LNCaP clone FGC (cell line): Measurements from ENCODE around the gene PROK1.

Experiments
- DNase-seq: peaks from one replicate; pipeline ENCODE4 v3.0.0-alpha.2; 2011; ENCODE audit warnings: low read depth
- H3K4me3 ChIP-seq: 2 replicates; pipeline ENCODE4 v1.5.1; 2011; ENCODE audit warnings: mild to moderate bottlenecking, low read depth, low read length, control low read depth
- TF ChIP-seq, protein P1 (sequence below): IDR thresholded peaks from 2 replicates; pipeline ENCODE4 v1.5.1; 2012; ENCODE audit warnings: mild to moderate bottlenecking; ENCODE audit not compliant: control insufficient read depth, insufficient read depth; ENCODE audit errors: extremely low read depth

The PROK1 gene

DNA sequence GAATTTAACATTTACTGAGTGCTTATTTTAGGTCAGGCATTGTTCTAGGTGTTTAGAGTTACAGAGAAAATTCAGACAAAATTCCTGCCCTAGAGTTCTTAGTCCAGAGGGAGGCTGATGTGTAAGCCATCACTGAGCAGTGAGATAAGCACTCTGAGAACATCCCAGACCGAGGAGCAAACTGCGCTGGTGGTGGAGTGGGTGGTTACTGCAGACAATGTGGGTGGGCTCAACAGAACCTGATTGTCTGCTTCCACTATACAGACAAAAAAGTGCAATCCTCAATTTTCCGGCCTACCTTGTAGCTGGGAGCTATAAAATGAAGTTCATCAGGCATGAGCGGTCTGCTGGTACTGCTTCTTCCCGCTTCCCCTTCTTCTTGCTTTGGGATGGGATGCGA lies 23.5 kb downstream of the PROK1 start:
- no peak overlapping the region for H3K4me3 ChIP-seq
- no peak for DNase-seq
- TF ChIP-seq, protein P1, sequence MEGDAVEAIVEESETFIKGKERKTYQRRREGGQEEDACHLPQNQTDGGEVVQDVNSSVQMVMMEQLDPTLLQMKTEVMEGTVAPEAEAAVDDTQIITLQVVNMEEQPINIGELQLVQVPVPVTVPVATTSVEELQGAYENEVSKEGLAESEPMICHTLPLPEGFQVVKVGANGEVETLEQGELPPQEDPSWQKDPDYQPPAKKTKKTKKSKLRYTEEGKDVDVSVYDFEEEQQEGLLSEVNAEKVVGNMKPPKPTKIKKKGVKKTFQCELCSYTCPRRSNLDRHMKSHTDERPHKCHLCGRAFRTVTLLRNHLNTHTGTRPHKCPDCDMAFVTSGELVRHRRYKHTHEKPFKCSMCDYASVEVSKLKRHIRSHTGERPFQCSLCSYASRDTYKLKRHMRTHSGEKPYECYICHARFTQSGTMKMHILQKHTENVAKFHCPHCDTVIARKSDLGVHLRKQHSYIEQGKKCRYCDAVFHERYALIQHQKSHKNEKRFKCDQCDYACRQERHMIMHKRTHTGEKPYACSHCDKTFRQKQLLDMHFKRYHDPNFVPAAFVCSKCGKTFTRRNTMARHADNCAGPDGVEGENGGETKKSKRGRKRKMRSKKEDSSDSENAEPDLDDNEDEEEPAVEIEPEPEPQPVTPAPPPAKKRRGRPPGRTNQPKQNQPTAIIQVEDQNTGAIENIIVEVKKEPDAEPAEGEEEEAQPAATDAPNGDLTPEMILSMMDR: no peak

DNA sequence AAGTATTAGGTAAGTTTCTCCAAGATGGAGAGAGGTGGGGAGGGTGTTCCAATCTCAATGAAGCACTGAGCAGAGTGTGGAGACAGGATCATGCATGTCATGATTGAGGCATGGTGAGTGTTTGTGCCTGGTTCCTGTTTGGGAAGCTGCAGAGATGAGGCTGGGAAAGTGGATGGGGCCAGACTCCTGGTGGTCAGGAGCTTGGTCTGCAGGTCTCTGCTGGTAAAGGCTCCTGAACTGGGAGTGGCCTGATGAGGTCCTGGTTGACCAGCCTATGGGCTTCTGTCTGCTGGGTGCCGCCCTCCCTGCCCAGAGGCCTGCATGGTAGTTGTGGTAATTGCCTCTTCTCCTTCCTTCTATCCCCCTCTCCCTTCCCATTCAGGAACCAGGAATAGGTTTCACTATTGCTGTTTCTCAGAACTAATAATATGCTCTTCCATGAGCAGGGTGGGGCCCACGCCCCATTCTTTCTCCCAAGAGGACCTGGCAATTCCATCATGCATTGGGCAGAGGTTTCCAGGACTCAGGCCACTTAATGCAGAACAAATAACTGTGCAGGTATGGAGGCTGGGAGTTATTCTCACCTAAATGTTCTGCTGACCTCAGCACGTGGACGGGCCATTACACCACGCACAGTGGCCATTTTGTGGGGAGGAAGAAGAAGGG lies 24.5 kb downstream of the PROK1 start:
- TF ChIP-seq, protein P1: no peak
- H3K4me3 ChIP-seq: no peak overlapping the region
- DNase-seq: no peak

DNA sequence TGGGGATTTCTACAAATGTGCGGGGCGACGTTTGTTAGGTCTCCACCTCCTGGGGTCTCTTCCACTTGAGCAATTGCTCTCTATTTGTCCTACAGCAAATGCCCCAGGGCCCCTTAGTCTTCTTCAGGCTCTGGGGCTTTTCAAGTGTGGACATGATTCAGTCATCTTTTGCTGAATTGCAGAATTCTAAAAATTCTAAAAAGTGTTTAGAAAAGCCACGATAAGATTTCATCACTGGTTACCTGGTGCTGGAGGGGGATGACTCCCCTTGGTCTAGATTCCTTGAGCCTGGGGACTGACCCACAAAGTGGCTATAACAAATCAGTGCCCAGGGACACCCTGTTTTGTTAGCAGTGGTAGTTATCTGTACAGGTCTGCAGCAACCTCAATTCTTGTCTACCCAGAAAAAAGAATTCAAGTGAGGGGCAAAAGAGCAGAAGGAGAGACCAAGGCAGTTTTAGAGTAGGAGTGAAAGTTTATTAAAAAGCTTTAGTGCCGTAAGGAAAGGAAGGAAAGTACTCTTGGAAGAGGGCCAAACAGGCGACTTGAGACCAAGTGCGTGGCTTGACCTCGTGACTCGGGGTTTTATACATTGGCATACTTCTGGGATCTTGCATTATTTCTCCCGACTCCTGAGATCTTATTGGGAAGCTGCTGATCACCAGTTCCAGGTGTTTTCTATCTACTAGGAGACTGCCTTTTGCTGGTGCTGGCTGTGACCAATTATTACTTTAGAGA lies 25.2 kb downstream of the PROK1 start:
- TF ChIP-seq, protein P1: no peak
- DNase-seq: no peak

DNA sequence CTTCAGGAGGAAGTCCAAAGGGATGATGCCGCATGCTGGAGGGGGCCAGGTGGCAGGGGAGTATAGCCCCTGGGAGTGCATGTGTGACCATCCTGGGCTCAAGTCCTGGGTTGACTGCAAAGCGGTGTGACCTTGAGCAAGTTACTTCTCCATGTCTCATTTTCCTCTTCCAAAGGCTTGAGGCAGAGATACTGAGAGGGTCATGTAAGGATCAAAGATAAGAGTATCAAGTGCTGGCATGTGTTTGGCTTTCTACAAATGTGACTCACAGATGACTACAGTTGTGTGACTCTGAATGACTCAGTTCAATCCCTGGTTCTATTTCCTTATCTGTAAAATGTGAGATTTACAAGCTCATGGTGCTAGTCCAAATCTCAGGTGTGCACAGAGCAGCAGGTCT lies 26.1 kb downstream of the PROK1 start:
- H3K4me3 ChIP-seq: no peak overlapping the region
- TF ChIP-seq, protein P1: no peak
- DNase-seq: peak; percentile 82

More for the DNA sequence above, 25.2 kb downstream of the PROK1 start:
- H3K4me3 ChIP-seq: no peak overlapping the region

DNA sequence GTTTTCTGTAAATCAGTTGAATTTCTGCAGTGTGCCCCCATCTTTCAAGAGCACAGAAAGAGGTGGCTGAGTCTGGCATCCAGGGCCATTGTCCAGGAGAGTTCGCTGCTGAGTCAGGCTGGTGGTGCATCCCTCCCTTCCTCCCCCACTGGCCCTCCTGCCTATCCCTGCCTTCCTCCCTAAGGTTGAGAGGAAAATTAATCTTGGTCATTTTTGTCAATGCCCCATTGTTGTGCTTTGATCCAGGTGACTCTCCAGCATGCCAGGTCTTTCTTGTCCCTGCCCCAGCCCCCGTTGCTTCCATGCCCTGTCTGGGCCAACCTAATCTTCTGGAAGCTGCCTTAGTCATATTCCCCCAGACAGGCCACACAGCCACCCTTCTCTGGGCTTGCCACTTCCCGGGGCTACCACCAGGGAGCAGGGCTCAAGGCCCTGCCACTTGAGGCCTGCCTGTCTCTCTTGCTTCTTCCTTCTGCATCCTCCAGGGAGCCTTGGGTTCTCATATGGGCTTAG lies 26.6 kb downstream of the PROK1 start:
- no peak for DNase-seq
- TF ChIP-seq, protein P1: peak; percentile 29
- peak overlapping the region; percentile 22 for H3K4me3 ChIP-seq

DNA sequence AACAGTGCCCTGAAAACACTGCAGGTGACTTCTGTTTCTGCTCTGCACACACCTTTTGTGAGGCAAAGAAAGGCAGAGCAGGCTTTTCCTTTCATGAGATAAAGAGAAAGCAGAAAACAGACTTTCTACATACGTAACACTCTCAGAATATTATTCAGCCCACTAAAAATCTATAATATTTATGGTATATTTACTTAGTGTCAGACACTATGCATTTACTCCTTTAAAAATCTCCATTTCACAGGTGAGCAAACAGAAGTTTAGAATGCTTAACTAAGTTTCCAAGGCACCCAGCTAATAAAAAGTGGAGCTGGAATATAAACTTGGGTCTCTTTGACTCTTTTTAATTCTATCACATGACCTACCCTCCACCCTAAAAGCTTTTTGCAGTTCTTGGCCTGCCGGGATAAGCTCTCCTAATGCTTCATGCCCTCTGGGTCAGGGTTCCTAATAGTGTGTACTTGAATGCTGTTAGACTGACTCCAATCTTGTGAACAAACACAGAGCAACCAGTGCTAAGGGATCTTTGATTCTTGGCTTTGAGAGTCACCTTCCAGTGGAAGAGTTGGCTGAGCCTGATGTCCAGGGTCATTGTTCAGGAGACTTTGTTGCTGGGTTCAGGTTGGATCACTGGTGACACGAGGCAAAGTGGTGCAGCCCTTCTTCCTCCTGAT lies 27.2 kb downstream of the PROK1 start:
- H3K4me3 ChIP-seq: peak overlapping the region; percentile 22
- TF ChIP-seq, protein P1: no peak
- DNase-seq: peak; percentile 67
